DMS79 (cell line): ENCODE results near the gene SCGN.
"Not testable (repeated sequence)": the region's sequence is repeated elsewhere in the genome, so short reads cannot be mapped to it uniquely, and the experiment has no call there.

ENCODE experiments used
- DNase-seq: peaks from one replicate; lab custom pipeline; 2025; lab: John Stamatoyannopoulos, UW

Gene SCGN

GRCh38 chr6:25730907-25731306 is 78.9 kb downstream of the SCGN start:
- DNase-seq = no peak

- no peak for DNase-seq
Observed at GRCh38 chr6:25731721-25732120, 79.7 kb downstream of the SCGN start.

- no peak for DNase-seq
Observed at GRCh38 chr6:25732468-25733198, 80.6 kb downstream of the SCGN start.

- DNase-seq = no peak
Observed at GRCh38 chr6:25735261-25735660, 83.2 kb downstream of the SCGN start.

- no peak for DNase-seq
Observed at GRCh38 chr6:25743868-25744267, 91.9 kb downstream of the SCGN start.

- DNase-seq = no peak
Observed at GRCh38 chr6:25745836-25746235, 93.8 kb downstream of the SCGN start.

GRCh38 chr6:25746968-25747367 is 95.0 kb downstream of the SCGN start:
- no peak for DNase-seq

- no peak for DNase-seq
Observed at GRCh38 chr6:25747477-25747876, 95.5 kb downstream of the SCGN start.

GRCh38 chr6:25748049-25748448 is 96.0 kb downstream of the SCGN start:
- DNase-seq = no peak

GRCh38 chr6:25748601-25749517 is 96.8 kb downstream of the SCGN start:
- DNase-seq = not testable (repeated sequence)

- no peak for DNase-seq
Observed at GRCh38 chr6:25749837-25750236, 97.8 kb downstream of the SCGN start.

GRCh38 chr6:25750906-25751305 is 98.9 kb downstream of the SCGN start:
- no peak for DNase-seq
